Natural killer cell (primary cell): ENCODE measurements around the gene PTGS2. TPM values are rescaled to one million over a fixed set of nuclear protein-coding genes. Genes with fewer than 3 reads are reported as not detected.

ENCODE experiments used
- ATAC-seq, 3 donors: fragments of 150-1000 bp in 2 of 3; fragments of 200-7000 bp in 1 of 3; cut with Tn5 transposase; 1 replicate in 1 of 3; 2 replicates in 2 of 3; pipeline ENCODE4 v1.10.0; 2021; ENCODE audit warnings: mild to moderate bottlenecking in 2 of 3, moderate library complexity in 2 of 3
- DNase-seq, 2 donors: peaks; one replicate each; pipeline versions ENCODE4 v3.0.0 to v3.0.0-alpha.2; 2013 to 2021; ENCODE audit warnings: mixed read lengths in 1 of 2
- H3K27ac ChIP-seq: one replicate; pipeline ENCODE4 v1.5.1; 2013; ENCODE audit warnings: mild to moderate bottlenecking, low read length
- H3K27me3 ChIP-seq: one replicate; pipeline ENCODE4 v1.6.1; 2013; ENCODE audit warnings: low read length; ENCODE audit not compliant: control insufficient read depth, insufficient read depth
- H3K36me3 ChIP-seq: one replicate; pipeline ENCODE4 v1.6.1; 2013; ENCODE audit warnings: low read length; ENCODE audit not compliant: control insufficient read depth, insufficient read depth
- H3K4me1 ChIP-seq: one replicate; pipeline ENCODE4 v1.6.1; 2013; ENCODE audit warnings: low read length; ENCODE audit not compliant: control insufficient read depth, insufficient read depth
- H3K4me3 ChIP-seq: one replicate; pipeline ENCODE4 v1.5.1; 2013; ENCODE audit warnings: low read length
- H3K9me3 ChIP-seq: one replicate; pipeline ENCODE4 v1.6.1; 2013; ENCODE audit warnings: low read length; ENCODE audit not compliant: control insufficient read depth, insufficient read depth
- H3K27ac Mint-ChIP-seq, 2 donors: one replicate each; pipeline ENCODE4 v1.8.0; 2022; ENCODE audit warnings: mild to moderate bottlenecking in 2 of 2, mixed read lengths in 2 of 2, moderate library complexity in 1 of 2
- H3K27me3 Mint-ChIP-seq, 2 donors: one replicate each; pipeline ENCODE4 v1.8.0; 2022; ENCODE audit warnings: low read depth in 2 of 2, mixed read lengths in 2 of 2
- H3K36me3 Mint-ChIP-seq: one replicate; pipeline ENCODE4 v1.8.0; 2022; ENCODE audit warnings: mixed read lengths
- H3K4me1 Mint-ChIP-seq, 2 donors: one replicate each; pipeline ENCODE4 v1.8.0; 2022; ENCODE audit warnings: mixed read lengths in 2 of 2
- H3K4me3 Mint-ChIP-seq: one replicate; pipeline ENCODE4 v1.8.0; 2022; ENCODE audit warnings: mild to moderate bottlenecking, moderate library complexity, mixed read lengths
- H3K9me3 Mint-ChIP-seq, 2 donors: one replicate each; pipeline ENCODE4 v1.8.0; 2022; ENCODE audit warnings: mixed read lengths in 2 of 2
- WGBS: methylation state at CpG from one replicate; pipeline ENCODE4 v1.1.7; 2013; ENCODE audit warnings: missing lambda C conversion rate; ENCODE audit not compliant: insufficient coverage; 5-methylcytosine and 5-hydroxymethylcytosine counted together
- intact Hi-C: fragments of 100-400 bp; cut with micrococcal nuclease; formaldehyde crosslinking; loops from one replicate; pipeline ENCODE4 v1.14.2; 2022
- total RNA-seq, 4 donors: library from RNA; stranded (reverse); fragments of 120-200 nt in 1 of 4; gene quantifications; one replicate each; pipeline versions ENCODE4 v1.2.3 to v1.2.4, GENCODE V29; 2013 to 2022
- TF ChIP-seq, protein P1 (sequence below): fragments of 200-600 bp; IDR thresholded peaks from one replicate; pipeline ENCODE4 v1.8.0; 2022; ENCODE audit warnings: antibody characterized with exemption

Gene PTGS2
- total RNA-seq, 3 donors from 2014 or later (not counting 1 experiment from before 2014, with no cell fraction given): 4.0 to 32.8 (median 6.9) TPM

DNA sequence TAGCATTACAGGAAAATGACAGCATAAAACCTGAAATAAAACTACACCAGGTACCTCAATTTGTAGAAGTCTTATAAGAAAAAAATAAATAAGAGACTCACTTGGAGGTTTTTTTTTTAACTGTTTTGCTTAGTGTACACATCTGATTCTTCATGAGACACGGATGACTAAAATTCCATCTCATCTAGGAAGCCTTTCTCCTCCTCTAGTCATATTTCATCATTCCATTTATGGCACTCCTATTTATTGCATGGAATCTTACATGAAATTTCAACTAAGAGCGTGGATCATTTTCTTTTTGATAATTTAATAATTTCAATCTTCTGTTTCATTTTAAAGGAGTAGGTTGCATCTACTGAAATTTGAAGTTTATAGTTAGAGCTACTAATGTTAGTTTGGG lies 1.6 kb upstream of the PTGS2 start:
- DNase-seq (no peak), ATAC-seq (no peak)
- no peaks in the 10 kb centered on the region for H3K9me3 ChIP-seq
- H3K36me3 ChIP-seq: no peaks in the 10 kb centered on the region
- H3K4me3 ChIP-seq: no peak overlapping the region
- TF ChIP-seq, protein P1, sequence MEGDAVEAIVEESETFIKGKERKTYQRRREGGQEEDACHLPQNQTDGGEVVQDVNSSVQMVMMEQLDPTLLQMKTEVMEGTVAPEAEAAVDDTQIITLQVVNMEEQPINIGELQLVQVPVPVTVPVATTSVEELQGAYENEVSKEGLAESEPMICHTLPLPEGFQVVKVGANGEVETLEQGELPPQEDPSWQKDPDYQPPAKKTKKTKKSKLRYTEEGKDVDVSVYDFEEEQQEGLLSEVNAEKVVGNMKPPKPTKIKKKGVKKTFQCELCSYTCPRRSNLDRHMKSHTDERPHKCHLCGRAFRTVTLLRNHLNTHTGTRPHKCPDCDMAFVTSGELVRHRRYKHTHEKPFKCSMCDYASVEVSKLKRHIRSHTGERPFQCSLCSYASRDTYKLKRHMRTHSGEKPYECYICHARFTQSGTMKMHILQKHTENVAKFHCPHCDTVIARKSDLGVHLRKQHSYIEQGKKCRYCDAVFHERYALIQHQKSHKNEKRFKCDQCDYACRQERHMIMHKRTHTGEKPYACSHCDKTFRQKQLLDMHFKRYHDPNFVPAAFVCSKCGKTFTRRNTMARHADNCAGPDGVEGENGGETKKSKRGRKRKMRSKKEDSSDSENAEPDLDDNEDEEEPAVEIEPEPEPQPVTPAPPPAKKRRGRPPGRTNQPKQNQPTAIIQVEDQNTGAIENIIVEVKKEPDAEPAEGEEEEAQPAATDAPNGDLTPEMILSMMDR: no peak
- intact Hi-C loops: no loop called here
- H3K27ac ChIP-seq: no peak overlapping the region
- H3K4me3 Mint-ChIP-seq: no peak overlapping the region
- H3K27ac Mint-ChIP-seq: no peak overlapping the region
- WGBS: 100% methylated on average over 1 of the region's 2 CpGs
- H3K27me3 Mint-ChIP-seq: peaks cover 18 to 26% of the 10 kb centered on the region in 2 donors
- H3K36me3 Mint-ChIP-seq: no peaks in the 10 kb centered on the region
- peaks cover 9% of the 10 kb centered on the region for H3K4me1 ChIP-seq
- H3K27me3 ChIP-seq: peaks cover 13% of the 10 kb centered on the region
- H3K4me1 Mint-ChIP-seq: peaks cover 5 to 18% of the 10 kb centered on the region in 2 donors
- H3K9me3 Mint-ChIP-seq: no peaks in the 10 kb centered on the region

GRCh38 chr1:186681121-186681520 lies 898 bp upstream of the PTGS2 start:
- 26% methylated on average over 8 of the region's 9 CpGs for WGBS

DNA sequence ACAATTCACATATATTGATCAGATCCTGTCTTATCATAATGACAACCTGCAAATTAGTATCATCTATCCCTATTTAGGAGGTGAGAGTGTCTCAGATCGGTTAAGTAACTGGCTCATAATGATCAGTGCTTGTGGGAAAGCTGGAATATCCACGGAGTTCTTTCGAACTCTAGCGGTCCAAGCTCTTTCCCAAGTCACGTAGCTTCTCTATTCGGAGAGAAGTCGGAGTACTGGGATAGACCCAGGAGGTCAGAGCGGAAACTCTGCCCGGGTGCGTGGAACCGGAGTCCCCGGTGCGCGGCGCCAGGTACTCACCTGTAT lies 339 bp downstream of the PTGS2 start:
- Histone ChIP-seq H3K36me3 (no peaks in the 10 kb centered on the region), H3K4me1 (peaks cover 9% of the 10 kb centered on the region), H3K27me3 (peaks cover 13% of the 10 kb centered on the region), H3K4me3 (peak overlapping the region; percentile 16), H3K27ac (no peak overlapping the region), H3K9me3 (no peaks in the 10 kb centered on the region)
- whole genome bisulfite sequencing: 4% methylated on average over 15 of the region's 15 CpGs
- peaks cover 5 to 18% of the 10 kb centered on the region in 2 donors for H3K4me1 Mint-ChIP-seq
- TF ChIP-seq, protein P1: no peak
- ATAC-seq (no peak), DNase-seq (no peak)
- H3K27me3 Mint-ChIP-seq: peaks cover 16 to 26% of the 10 kb centered on the region in 2 donors
- peak overlapping the region; percentile 82 for H3K4me3 Mint-ChIP-seq
- peak overlapping the region in 1 of 2 donors; percentile 55 for H3K27ac Mint-ChIP-seq
- intact Hi-C loops: no loop called here
- H3K9me3 Mint-ChIP-seq: no peaks in the 10 kb centered on the region
- H3K36me3 Mint-ChIP-seq: no peaks in the 10 kb centered on the region

More at GRCh38 chr1:186681121-186681520, 898 bp upstream of the PTGS2 start:
- Mint-ChIP-seq H3K4me3 (peak overlapping the region; percentile 82), H3K36me3 (no peaks in the 10 kb centered on the region), H3K4me1 (peaks cover 5 to 18% of the 10 kb centered on the region in 2 donors), H3K27me3 (peaks cover 18 to 26% of the 10 kb centered on the region in 2 donors), H3K27ac (peak overlapping the region in 1 of 2 donors; percentile 32), H3K9me3 (no peaks in the 10 kb centered on the region)
- no peak for ATAC-seq
- no peak overlapping the region for H3K27ac ChIP-seq
- TF ChIP-seq, protein P1: no peak
- no peaks in the 10 kb centered on the region for H3K36me3 ChIP-seq
- H3K27me3 ChIP-seq: peaks cover 13% of the 10 kb centered on the region
- H3K4me1 ChIP-seq: peaks cover 9% of the 10 kb centered on the region
- peak overlapping the region; percentile 47 for H3K4me3 ChIP-seq
- no peak for DNase-seq
- no peaks in the 10 kb centered on the region for H3K9me3 ChIP-seq
- intact Hi-C loops: no loop called here

DNA sequence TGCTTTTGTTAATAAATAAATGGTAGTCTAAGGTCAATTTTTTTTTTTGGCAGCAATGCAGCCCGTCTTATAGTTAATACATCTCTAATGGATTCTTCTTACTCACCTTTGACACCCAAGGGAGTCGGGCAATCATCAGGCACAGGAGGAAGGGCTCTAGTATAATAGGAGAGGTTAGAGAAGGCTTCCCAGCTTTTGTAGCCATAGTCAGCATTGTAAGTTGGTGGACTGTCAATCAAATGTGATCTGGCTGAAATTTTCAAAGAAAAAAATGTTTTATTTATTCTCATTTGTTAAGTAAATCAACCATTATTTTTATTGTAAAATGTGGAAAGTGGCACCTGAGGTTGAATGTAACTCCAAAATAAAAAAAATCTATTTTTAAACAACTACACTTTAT lies 2.1 kb downstream of the PTGS2 start:
- H3K9me3 ChIP-seq: no peaks in the 10 kb centered on the region
- Mint-ChIP-seq H3K4me3 (no peak overlapping the region), H3K9me3 (no peaks in the 10 kb centered on the region), H3K36me3 (no peaks in the 10 kb centered on the region), H3K27me3 (peaks cover 16 to 26% of the 10 kb centered on the region in 2 donors), H3K27ac (no peak overlapping the region), H3K4me1 (peaks cover 5 to 18% of the 10 kb centered on the region in 2 donors)
- no peak overlapping the region for H3K27ac ChIP-seq
- intact Hi-C loops: no loop called here
- no peaks in the 10 kb centered on the region for H3K36me3 ChIP-seq
- WGBS: no CpG with 5 or more reads among the region's 2 CpGs
- H3K4me3 ChIP-seq: no peak overlapping the region
- ATAC-seq: no peak
- no peak for DNase-seq
- H3K27me3 ChIP-seq: peaks cover 13% of the 10 kb centered on the region
- TF ChIP-seq, protein P1: no peak
- peaks cover 9% of the 10 kb centered on the region for H3K4me1 ChIP-seq
